HG02763 (cell line): ENCODE results near the gene C16orf96.

Experiments
- ATAC-seq: cut with Tn5 transposase; IDR thresholded peaks from one replicate; pipeline ENCODE4 v1.9.1; 2021; ENCODE audit warnings: mild to moderate bottlenecking, moderate library complexity; ENCODE audit not compliant: unreplicated experiment

C16orf96 gene

GRCh38 chr16:4556112-4556511 is at the start of gene C16orf96:
TSS of gene C16orf96 (plus strand) at chr16:4556340. CDS start at chr16:4556490, 150 bp downstream.
- no peak for ATAC-seq

DNA sequence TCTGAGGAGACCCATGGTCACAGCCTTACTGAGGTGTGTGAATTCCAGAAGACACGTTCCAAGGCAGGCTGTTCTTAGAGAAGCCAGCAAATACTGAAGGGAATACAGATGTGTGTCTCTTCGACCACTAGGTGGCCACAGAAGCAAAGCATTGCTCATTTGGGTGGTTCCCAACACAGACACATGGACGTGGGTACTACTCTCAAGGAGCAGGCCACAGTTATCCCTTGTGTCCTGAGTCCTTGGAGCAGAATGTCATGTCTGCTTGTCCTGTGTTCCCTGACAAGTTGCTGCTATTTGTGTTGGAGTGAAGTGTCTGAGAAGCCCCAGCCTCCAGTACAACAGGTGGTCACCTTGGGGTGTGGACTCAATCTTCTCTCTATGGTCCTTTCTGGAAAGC is 49.7 kb upstream of the C16orf96 start:
- no peak for ATAC-seq

DNA sequence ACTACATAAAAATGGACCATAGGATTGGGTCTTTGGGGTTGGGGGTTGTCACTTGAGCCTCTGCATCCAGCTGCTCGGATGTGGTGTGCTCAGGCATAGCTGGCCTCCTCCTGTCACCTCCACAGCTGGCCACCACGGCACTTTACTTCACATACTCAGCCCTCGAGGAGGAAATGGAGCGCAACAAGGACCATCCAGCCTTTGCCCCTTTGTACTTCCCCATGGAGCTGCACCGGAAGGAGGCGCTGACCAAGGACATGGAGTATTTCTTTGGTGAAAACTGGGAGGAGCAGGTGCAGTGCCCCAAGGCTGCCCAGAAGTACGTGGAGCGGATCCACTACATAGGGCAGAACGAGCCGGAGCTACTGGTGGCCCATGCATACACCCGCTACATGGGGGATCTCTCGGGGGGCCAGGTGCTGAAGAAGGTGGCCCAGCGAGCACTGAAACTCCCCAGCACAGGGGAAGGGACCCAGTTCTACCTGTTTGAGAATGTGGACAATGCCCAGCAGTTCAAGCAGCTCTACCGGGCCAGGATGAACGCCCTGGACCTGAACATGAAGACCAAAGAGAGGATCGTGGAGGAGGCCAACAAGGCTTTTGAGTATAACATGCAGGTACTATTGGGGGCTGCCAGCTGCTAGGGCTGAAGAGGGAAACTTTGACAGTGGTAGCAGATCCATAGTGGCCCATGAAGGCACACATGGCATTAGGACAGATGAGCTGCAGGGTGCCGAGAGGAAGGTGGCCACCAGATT is 48.4 kb upstream of the C16orf96 start:
- ATAC-seq = no peak

DNA sequence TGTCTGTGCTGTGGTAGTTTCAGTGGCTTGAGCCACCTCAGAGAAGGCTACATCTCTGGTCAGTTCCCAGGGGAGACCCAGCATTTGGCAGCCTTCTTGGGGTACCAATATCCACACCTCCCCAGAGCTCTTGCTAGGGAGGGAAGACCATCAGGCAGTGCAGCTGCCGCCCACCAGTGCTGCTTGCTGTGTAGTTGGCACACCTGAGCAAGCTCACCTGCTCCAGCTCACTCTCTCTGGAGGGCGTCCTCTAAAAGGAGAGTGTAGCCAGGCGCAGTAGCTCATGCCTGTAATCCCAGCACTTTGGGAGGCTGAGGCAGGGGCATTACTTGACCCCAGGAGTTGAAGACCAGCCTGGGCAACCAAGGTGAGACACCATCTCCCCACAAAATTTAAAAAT is 47.3 kb upstream of the C16orf96 start:
- no peak for ATAC-seq

- ATAC-seq = no peak
Measured at GRCh38 chr16:4509420-4509819, 46.7 kb upstream of the C16orf96 start.

DNA sequence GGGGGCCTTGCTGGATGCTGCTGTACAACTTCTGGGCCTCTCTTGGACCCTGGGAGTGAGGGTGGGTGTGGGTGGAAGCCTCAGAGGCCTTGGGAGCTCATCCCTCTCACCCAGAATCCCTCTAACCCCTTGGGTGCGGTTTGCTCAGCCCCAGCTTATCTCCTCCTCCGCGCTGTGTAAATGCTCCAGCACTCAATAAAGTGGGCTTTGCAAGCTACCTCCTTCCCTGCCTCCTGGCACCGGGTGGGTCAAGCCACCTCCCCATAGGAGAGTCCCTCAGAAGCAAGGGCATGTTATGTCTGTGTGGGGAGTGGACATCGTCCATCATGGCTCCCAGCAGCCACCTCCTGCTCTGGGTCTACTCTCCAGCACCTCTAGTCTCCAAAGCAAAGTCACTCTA is 46.0 kb upstream of the C16orf96 start:
- ATAC-seq = no peak

DNA sequence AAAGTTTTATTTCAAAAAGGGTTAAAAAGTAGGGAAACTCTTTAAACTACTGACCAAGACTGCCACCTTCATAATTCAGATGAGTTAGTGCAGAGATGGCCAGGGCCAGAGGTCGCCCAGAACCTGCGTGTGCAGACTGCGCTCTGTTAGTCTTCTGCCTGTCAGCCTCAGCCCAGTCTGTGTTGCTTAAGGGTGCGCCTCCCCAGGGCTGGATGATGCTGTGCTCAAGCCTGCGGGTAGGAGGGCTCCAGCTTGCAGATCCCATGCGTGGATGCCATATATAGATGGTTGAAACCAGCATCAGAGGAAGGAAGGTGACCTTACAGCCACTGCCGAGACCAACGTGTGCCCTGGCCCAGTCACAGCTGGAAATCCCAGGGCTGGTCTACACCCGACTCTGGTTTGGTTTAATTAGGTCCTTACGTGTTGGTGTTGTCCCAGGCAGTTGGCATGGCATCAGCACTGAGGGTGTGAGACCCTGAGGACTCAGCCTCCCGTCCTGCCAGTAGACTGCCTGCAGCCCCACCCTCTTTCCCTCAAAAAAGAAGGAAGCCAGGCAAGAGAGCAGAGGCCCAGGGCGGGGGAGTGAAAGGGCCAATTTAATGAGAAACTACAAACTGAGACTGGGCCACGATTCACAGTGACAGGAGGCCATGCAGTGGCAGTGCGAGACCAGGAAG is 45.3 kb upstream of the C16orf96 start:
- no peak for ATAC-seq

- ATAC-seq = no peak
Measured at GRCh38 chr16:4511441-4512082, 44.6 kb upstream of the C16orf96 start.

- no peak for ATAC-seq
Measured at GRCh38 chr16:4512473-4512872, 43.7 kb upstream of the C16orf96 start.

DNA sequence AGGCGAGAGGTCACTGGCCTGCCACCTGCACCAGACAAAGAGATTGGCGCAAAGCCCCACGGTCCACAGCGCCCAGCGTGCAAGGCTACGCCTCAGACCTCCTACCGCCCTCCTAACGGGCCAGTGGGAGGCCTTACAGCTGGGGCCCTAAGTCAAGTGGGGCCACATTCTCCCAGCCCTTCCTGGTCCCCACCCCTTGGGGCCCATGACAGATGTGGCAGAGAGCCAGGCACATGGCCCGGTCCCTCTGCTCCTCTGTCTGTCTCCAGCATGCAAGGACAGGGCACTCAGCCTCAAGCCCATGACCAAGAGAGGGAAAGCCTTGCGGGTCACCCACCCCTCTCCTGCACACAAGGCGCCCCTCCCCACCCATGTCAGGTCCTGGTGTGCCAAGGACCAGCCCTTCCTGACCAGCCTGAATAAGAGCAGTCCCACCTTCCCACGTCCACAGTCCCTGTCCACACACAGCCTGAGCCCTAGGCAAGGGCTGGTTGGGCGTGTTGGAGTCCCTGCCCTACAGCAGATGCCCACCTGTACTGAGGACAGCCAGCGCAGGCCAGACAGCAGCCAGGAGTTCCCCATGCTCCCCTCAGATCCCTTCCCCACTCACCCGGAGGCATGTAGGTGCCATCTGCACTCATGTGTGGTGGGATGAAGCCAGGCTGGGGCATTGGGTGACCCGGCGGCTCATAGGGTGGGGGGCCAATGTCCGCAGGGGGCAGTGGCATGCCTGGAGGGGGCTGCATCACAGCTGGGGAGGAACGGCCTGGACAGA is 42.9 kb upstream of the C16orf96 start:
- no peak for ATAC-seq

- ATAC-seq = no peak
Measured at GRCh38 chr16:4513881-4514280, 42.3 kb upstream of the C16orf96 start.

- no peak for ATAC-seq
Measured at GRCh38 chr16:4514606-4515005, 41.5 kb upstream of the C16orf96 start.

DNA sequence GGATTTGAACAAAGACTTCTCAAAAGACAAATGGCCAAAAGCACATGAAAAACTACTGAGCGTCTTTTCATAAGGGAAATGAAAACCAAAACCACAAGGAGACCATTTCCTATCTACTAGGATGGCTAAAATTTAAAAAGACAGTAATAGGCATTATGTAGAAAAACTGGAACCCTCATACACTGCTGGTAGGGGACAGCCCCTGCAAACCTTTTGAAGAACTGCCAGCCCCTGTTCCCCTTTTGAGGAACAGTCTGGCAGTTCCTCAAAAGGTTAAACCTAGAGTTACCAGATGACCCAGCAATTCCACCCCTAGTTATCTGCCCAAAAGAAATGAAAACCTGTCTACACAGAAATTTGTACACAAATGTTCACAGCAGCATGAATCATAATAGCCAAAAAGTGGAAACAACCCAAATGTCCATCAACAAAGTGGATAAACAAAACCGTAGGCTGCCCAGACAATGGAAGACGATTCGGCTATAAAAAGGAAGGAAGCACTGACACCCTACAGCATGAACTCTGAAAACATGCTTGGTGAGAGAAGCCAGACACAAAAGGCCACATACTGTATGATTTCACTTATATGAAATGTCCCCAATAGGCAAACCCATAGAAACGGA is 40.4 kb upstream of the C16orf96 start:
- ATAC-seq = no peak

- ATAC-seq = no peak
Measured at GRCh38 chr16:4517812-4518680, 38.1 kb upstream of the C16orf96 start.

DNA sequence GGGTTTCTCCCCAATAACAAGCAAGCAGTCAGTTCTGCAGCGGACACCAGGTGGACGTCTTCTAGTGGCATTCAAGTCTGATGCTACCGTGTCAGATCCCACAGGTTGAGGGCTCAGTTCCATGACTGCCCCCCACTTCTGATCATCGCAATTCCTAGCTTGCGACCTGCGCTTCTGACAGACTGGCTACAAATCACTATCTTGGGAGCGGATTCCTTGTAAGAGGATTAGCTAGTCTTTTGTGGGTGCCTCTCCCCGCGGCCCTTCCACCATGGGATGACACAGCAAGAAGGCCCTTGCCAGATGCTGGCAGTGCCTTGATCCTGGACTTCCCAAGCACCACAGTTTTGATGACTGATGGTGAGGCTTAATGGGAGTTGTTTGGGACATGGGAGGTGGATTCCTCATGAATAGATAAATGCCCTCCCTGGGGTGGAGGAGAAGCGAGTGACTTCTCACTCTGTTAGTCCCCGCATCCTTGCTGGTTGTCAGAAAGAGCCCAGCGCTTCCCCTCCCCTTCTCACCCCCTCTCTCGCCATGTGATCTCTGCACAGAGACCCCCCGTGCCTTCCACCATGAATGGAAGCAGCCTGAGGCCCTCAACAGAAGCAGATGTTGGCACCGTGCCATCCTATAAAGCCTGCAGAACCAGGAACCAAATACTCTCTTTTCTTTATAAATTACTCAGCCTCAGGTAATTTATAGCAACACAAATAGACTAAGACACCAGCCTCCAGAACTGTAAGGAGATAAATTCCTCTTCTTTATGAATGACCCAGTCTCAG is 36.7 kb upstream of the C16orf96 start:
- ATAC-seq = no peak

DNA sequence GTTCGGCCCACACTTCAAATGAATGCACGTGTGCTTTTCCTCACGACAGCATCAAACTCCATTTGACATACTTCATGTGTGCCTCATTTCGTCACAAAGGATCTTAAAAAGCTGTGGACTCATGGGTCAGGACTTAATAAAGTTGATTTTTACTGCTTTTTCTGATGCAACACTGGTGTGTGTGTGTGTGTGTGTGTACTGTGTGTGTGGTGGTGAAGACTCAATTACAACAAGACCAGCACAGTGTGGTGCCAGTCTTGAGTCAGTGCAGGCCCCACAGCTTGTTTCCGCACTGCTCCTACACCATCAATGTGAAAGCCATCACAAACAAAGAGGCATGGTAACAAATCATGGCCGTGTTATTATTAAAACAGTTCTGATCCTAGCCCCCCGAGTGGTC is 35.2 kb upstream of the C16orf96 start:
- no peak for ATAC-seq

DNA sequence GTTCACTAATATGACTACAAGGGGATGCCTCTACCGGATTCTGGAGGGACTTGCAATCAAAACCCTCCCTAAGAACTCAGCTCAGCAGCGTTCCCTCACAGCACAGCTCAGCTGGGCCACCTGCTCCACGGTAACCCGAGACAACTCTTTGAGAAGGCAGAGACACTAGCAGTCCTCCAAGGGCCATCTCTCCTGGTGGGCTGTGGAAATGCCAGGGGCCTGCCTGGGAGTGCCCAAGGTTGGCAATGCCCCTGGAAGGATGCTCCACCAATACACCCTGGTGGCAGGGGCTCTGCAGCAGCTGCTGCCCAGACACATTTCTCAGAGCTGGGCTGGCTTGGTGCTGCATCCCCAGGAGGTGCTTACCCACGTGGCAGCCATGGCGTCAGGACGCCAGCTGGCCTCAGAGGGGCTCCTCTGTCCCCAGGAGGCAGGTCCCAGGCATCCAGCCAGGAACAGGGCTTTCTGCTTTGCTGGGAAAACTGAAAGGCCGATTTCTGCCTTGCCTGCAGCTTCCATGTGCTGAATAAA is 34.0 kb upstream of the C16orf96 start:
- ATAC-seq = no peak

DNA sequence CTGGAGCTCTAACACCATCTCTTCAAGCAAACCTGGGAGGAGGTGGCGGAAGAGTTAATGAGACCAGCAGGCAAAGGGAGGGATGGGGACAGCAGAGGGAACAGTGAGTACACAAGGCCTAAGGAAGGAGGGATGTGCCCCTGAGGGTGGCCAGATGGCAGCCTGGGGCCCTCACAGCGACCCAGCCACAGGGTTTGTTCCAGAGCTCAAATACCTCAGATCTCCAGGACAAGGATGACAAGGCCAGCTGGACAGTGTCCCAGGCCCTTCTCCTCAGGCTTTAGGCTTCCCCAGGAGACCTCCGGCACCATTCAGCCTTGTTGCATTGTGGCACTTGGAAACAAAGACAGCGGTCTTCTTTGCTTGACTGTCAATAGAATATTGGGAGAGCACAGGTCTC is 32.5 kb upstream of the C16orf96 start:
- no peak for ATAC-seq

- ATAC-seq = no peak
Measured at GRCh38 chr16:4524571-4524970, 31.6 kb upstream of the C16orf96 start.
